Retinal pigment epithelial cell (primary cell): Measurements from ENCODE around the gene GTF2F1.
A peak's percentile ranks its signal among the peaks of the same experiment; 100 is the strongest.

Experiments
- DNase-seq: peaks from one replicate; pipeline ENCODE4 v3.0.0-alpha.2; 2010; ENCODE audit warnings: low read depth
- H3K4me3 ChIP-seq: 2 replicates; pipeline ENCODE4 v1.5.1; 2011; ENCODE audit warnings: mild to moderate bottlenecking, low read length, control low read depth, moderate library complexity
- TF ChIP-seq, protein P1 (sequence below): conservative IDR thresholded peaks from 2 replicates; pipeline ENCODE4 v1.5.1; 2011; ENCODE audit warnings: low read depth, low read length, control low read depth, inconsistent platforms

The GTF2F1 gene

GRCh38 chr19:6343462-6343861, 49.5 kb downstream of the GTF2F1 start:
- TF ChIP-seq, protein P1, sequence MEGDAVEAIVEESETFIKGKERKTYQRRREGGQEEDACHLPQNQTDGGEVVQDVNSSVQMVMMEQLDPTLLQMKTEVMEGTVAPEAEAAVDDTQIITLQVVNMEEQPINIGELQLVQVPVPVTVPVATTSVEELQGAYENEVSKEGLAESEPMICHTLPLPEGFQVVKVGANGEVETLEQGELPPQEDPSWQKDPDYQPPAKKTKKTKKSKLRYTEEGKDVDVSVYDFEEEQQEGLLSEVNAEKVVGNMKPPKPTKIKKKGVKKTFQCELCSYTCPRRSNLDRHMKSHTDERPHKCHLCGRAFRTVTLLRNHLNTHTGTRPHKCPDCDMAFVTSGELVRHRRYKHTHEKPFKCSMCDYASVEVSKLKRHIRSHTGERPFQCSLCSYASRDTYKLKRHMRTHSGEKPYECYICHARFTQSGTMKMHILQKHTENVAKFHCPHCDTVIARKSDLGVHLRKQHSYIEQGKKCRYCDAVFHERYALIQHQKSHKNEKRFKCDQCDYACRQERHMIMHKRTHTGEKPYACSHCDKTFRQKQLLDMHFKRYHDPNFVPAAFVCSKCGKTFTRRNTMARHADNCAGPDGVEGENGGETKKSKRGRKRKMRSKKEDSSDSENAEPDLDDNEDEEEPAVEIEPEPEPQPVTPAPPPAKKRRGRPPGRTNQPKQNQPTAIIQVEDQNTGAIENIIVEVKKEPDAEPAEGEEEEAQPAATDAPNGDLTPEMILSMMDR, result no peak
- no peak for DNase-seq
- no peak overlapping the region for H3K4me3 ChIP-seq

- TF ChIP-seq, protein P1, result peak; percentile 20
- no peak for DNase-seq
- no peak overlapping the region for H3K4me3 ChIP-seq
Observed at GRCh38 chr19:6340493-6341201, 52.3 kb downstream of the GTF2F1 start.

DNA sequence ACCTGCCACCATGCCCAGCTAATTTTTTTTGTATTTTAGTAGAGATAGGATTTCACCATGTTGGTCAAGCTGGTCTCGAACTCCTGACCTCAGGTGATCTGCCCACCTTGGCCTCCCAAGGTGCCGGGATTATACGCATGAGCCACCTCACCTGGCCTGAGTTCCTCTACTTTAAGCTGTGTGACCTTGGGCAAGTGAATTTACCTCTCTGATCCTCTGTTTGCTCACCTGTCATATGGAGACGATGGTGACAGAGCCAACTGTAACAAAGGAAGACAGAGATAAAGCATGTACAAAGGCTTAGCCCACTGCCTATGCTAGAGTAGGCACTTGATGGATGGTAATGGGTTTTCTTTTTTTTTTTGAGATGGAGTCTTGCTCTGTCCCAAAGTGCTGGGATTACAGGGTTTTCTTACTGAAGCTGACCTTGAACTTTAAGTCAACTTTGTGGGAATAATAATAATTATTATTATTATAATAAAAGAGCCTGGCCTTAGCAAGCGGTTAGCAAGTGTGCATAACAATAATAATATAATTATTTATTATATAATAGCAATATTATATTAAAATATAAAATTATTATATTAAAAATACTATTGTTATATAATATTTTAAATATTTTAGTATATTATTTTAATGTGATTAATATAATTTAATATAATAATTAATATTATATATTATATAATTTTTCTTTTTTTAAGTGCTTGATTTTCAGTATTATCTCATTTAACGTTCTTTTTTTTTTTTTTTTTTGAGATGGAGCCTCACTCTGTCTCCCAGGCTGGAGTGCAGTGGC, 58.3 kb downstream of the GTF2F1 start:
- no peak for DNase-seq
- TF ChIP-seq, protein P1, result no peak
- H3K4me3 ChIP-seq, result no peak overlapping the region

- DNase-seq, result no peak
- no peak within 1 kb of the TSS for H3K4me3 ChIP-seq
- TF ChIP-seq, protein P1, result no peak
Observed at GRCh38 chr19:6333439-6333838, 59.5 kb downstream of the GTF2F1 start, which contains the start of gene ACER1. ACER1 (minus strand) TSS chr19:6333612; CDS start chr19:6333551, 61 bp downstream.
